Stomach (tissue), 9 donors: Measurements from ENCODE around the gene PLSCR1. TPM values are rescaled to one million over a fixed set of nuclear protein-coding genes. Genes with fewer than 3 reads are reported as not detected.

Experiments
- DNase-seq, 2 donors: peaks; one replicate each; pipeline versions ENCODE4 v3.0.0 to v3.0.0-alpha.2; 2013 to 2019
- H3K27ac ChIP-seq, 5 donors: fragments of 200-600 bp in 4 of 5; sonication (generic) in 4 of 5; one replicate each; pipeline ENCODE4 v1.5.1; 2013 to 2019; ENCODE audit warnings: mild to moderate bottlenecking in 1 of 5, moderate library complexity in 1 of 5
- H3K27me3 ChIP-seq, 3 donors: fragments of 200-600 bp; sonication (generic); one replicate each; pipeline ENCODE4 v1.5.1; 2017 to 2019; ENCODE audit warnings: mixed run types in 1 of 3
- H3K36me3 ChIP-seq, 4 donors: fragments of 200-600 bp; sonication (generic); 1 replicate in 3 of 4; 2 replicates in 1 of 4; pipeline ENCODE4 v1.5.1; 2016 to 2019
- H3K4me1 ChIP-seq, 4 donors: fragments of 200-600 bp; sonication (generic); one replicate each; pipeline ENCODE4 v1.5.1; 2016 to 2019
- H3K4me3 ChIP-seq, 4 donors: fragments of 200-600 bp; sonication (generic) in 3 of 4; one replicate each; pipeline ENCODE4 v1.5.1; 2016 to 2019; ENCODE audit warnings: mild to moderate bottlenecking in 1 of 4
- H3K9me3 ChIP-seq, 4 donors: fragments of 200-600 bp; sonication (generic); one replicate each; pipeline ENCODE4 v1.5.1; 2016 to 2019
- CTCF ChIP-seq, 7 experiments: fragments of 450-650 bp in 4 of 7; fragments of 200-600 bp in 3 of 7; sonication (generic) in 3 of 7; IDR thresholded peaks; one replicate each; pipeline ENCODE4 v1.5.1; 2016 to 2019; ENCODE audit warnings: antibody characterized with exemption in 7 of 7, control low read depth in 2 of 7, mild to moderate bottlenecking in 1 of 7
- EP300 ChIP-seq: sonication (generic); formaldehyde crosslinking; IDR thresholded peaks from one replicate; pipeline ENCODE4 v1.6.1; 2017; ENCODE audit warnings: antibody characterized with exemption
- POLR2A ChIP-seq, 4 donors: fragments of 450-650 bp; IDR thresholded peaks; one replicate each; pipeline ENCODE4 v1.6.1; 2016; ENCODE audit warnings: antibody characterized with exemption in 4 of 4, control low read depth in 2 of 4, mild to moderate bottlenecking in 1 of 4, moderate library complexity in 1 of 4
- POLR2AphosphoS5 ChIP-seq, 3 donors: sonication (generic); formaldehyde crosslinking; IDR thresholded peaks; one replicate each; pipeline ENCODE4 v1.6.1; 2016; ENCODE audit warnings: antibody characterized with exemption in 3 of 3
- WGBS, 5 donors: extraction: QIAGEN DNeasy Blood & Tissue Kit in 3 of 5; methylation state at CpG; one replicate each; pipeline versions ENCODE4 v1.1.5 to v1.1.7; 2013 to 2018; 5-methylcytosine and 5-hydroxymethylcytosine counted together
- intact Hi-C: fragments of 100-400 bp; cut with DNase I; formaldehyde crosslinking; loops from one replicate; pipeline ENCODE4 v1.15.1; 2023; ENCODE audit warnings: low total_unique reads
- polyA plus RNA-seq, 3 donors: library from polyadenylated mRNA; stranded (reverse); fragments of 200-250 nt; gene quantifications; one replicate each; pipeline ENCODE4 v1.2.3, GENCODE V29; 2013
- total RNA-seq, 5 donors: library from RNA; depleted of rRNA; stranded (reverse); fragments of >200 nt; gene quantifications; one replicate each; pipeline versions ENCODE4 v1.1.0 to v1.2.3, GENCODE V29; 2014 to 2016
- donor health status: healthy with polysubstance abuse.
- donor health status: Bipolar disorder and iron deficiency.
- donor health status: healthy.

The PLSCR1 gene
- total and polyA plus RNA-seq, 8 donors = 18.7 to 506 (median 70.1) TPM

DNA sequence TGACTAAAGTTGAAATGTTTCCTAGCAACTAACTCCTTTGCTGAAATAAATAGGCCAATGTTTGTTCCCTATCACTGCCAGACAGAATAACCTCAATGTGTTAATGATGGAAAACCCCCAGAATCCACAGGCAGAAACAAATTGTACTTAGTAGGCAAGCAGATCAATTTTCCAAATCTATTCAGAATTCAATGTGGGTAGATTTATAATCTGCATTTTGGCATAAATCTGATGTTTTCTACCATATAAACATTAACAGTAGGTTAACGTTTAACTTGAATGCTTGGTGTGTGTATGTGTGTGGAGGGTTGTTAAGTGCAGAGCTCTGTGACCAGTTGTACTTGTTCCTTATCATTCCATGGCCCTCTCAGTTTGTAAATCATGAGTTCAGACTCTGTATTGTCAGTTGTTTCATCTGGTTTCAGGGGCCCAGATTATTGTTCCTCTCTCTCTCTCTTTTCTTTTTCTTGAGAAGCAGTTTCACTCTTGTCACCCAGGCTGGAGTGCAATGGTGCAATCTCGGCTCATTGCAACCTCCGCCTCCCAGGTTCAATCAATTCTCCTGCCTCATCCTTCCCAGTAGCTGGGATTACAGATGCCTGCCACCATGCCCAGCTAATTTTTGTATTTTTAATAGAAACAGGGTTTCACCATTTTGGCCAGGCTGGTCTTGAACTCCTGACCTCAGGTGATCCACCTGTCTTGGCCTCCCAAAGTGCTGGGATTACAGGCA, 32.8 kb downstream of the PLSCR1 start:
- Histone ChIP-seq H3K36me3 (peaks cover 4 to 40% (median 20%) of the 10 kb centered on the region in 4 donors), H3K27ac (peak overlapping the region; percentile 54 to 66 (median 63)), H3K4me1 (peaks cover 6 to 49% (median 13%) of the 10 kb centered on the region in 4 donors), H3K9me3 (no peaks in the 10 kb centered on the region), H3K4me3 (no peak overlapping the region), H3K27me3 (no peaks in the 10 kb centered on the region)
- DNase-seq = peak in 1 of 2 donors; percentile 88
- peak in 1 of 3 donors; percentile 49 for TF ChIP-seq POLR2AphosphoS5 (IDR thresholded peaks at IDR 0.05)
- no peak for TF ChIP-seq EP300
- intact Hi-C loops = no loop called here
- 41 to 75% (median 46%) methylated on average over 3 of the region's 3 CpGs for WGBS, 5 donors

DNA sequence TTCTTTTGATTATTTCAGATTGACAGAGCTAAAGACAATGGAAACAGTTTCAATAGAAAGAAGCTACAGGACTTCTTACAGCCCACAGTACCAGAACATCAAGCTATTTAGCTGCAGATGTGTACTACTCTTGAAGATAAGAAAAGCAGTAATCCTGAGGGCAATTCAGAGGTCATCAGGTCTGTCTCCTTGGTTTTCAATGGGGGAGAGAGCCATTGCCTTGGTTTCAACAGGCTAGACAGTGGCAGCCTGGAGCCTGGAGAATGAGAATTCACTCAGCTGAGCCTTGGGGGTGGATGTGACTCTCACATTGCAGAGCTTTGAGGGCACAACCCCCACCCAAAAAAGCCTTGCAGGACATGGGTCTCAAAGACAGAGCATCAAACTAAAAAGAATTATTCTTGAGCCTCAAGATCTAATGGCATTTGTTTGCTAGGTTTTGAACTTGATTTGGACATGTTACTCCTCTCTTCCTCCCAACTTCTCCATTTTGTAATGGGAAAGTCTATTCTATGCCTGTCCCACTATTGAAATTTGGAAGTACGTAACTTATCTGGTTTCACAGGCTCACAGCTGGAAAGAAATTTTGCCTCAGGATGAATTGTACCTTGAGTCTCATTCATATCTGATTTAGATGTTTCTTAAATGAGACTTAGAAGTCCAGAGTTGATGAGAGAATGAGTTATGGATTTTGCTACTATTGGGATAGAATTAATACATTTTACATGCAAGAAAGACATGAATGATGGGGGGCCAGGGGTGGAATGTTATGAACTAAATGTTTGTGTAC, 36.9 kb downstream of the PLSCR1 start:
- intact Hi-C loops = no loop called here
- peak overlapping the region in 3 of 5 donors; percentile 52 to 72 (median 66) for H3K27ac ChIP-seq

DNA sequence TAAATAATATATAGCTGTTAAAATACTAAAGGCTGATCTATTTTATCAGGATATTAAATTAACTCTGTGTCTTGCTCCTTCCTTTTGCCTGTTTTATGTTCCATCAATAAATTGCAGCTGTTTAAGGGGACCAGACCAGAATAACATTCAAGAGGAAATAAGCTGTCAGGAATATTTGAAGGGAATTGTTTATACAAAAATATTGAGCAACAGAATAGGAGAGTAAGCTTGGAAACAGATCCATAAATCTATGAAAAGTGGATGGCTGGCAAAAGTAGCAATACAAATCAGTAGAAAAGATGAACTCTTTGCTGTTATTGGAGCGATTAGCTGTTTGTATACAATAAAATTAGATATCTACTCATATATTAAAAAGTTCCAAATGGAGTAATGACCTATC, 38.9 kb downstream of the PLSCR1 start:
- H3K27me3 ChIP-seq = no peaks in the 10 kb centered on the region
- intact Hi-C loops = no loop called here
- H3K36me3 ChIP-seq = no peaks in the 10 kb centered on the region
- no peak overlapping the region for H3K4me3 ChIP-seq
- peaks cover 0 to 54% (median 17%) of the 10 kb centered on the region in 4 donors for H3K4me1 ChIP-seq
- DNase-seq = no peak
- H3K27ac ChIP-seq = no peak overlapping the region
- H3K9me3 ChIP-seq = no peaks in the 10 kb centered on the region
- WGBS, 5 donors = 74 to 86% (median 81%) methylated on average over 1 of the region's 1 CpG
- TF ChIP-seq CTCF (IDR thresholded peaks at IDR 0.05) (no peak), POLR2AphosphoS5 (IDR thresholded peaks at IDR 0.05) (no peak), POLR2A (IDR thresholded peaks at IDR 0.05) (no peak), EP300 (no peak)

More for the DNA sequence above, 36.9 kb downstream of the PLSCR1 start:
- no peak overlapping the region for H3K4me3 ChIP-seq
- H3K9me3 ChIP-seq = no peaks in the 10 kb centered on the region
- WGBS, 5 donors = 86 to 95% (median 93%) methylated on average over 1 of the region's 1 CpG
- no peak for TF ChIP-seq POLR2AphosphoS5 (IDR thresholded peaks at IDR 0.05)
- no peak for TF ChIP-seq CTCF (IDR thresholded peaks at IDR 0.05)
- TF ChIP-seq POLR2A (IDR thresholded peaks at IDR 0.05) = no peak
- TF ChIP-seq EP300 = no peak
- H3K4me1 ChIP-seq = peaks cover 0 to 74% (median 23%) of the 10 kb centered on the region in 4 donors
- H3K36me3 ChIP-seq = peaks cover 0 to under 1% (median 0%) of the 10 kb centered on the region in 4 donors
- H3K27me3 ChIP-seq = no peaks in the 10 kb centered on the region
- DNase-seq = no peak

DNA sequence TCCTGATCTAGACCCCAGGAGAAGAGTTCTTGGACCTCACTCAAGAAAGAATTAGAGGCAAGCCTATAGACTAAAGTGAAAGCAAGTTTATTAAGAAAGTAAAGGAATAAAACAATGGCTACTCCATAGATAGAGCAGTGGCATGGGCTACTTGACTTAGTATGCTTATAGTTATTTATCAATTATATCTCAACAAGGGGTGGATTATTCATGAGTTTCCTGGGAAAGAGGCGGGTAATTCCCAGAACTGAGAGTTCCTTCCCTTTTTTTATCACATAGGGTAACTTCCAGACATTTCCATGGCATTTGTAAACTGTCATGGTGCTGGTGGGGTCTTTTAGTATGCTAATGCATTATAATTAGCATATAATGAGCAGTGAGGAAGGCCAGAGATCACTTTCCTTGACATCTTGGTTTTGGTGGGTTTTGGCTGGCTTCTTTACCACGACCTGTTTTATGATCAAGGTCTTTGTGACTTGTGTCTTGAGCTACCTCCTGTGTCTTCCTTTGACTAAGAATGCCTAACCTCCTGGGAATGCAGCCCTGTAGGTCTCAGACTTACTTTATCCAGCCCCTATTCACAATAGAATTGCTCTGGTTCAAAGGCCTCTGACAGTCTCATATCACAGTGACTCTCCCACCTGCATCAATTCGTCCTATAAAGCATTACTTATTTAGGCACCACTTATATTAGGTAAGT, 39.8 kb downstream of the PLSCR1 start:
- no peak for DNase-seq
- H3K4me3 ChIP-seq = no peak overlapping the region
- no peaks in the 10 kb centered on the region for H3K27me3 ChIP-seq
- H3K4me1 ChIP-seq = peaks cover 0 to 48% (median 17%) of the 10 kb centered on the region in 4 donors
- H3K36me3 ChIP-seq = no peaks in the 10 kb centered on the region
- intact Hi-C loops = no loop called here
- H3K27ac ChIP-seq = peak overlapping the region in 2 of 5 donors; percentile 18 to 24
- TF ChIP-seq EP300 = no peak
- TF ChIP-seq CTCF (IDR thresholded peaks at IDR 0.05) = no peak
- H3K9me3 ChIP-seq = no peaks in the 10 kb centered on the region
- WGBS, 5 donors = 64 to 88% (median 81%) methylated on average over 3 of the region's 3 CpGs
